HG02763 (cell line): Measurements from ENCODE around the gene MESD.
A peak's percentile ranks its signal among the peaks of the same experiment; 100 is the strongest.

Experiments
- ATAC-seq: cut with Tn5 transposase; IDR thresholded peaks from one replicate; pipeline ENCODE4 v1.9.1; 2021; ENCODE audit warnings: mild to moderate bottlenecking, moderate library complexity; ENCODE audit not compliant: unreplicated experiment

Gene MESD

GRCh38 chr15:80989518-80990478 is at the start of gene MESD:
Gene MESD (minus strand): TSS chr15:80989819. CDS start chr15:80989791, 28 bp downstream.
- peak; percentile 98 for ATAC-seq

- ATAC-seq, result no peak
Observed at GRCh38 chr15:81038975-81039607, 49.5 kb upstream of the MESD start.

GRCh38 chr15:81037952-81038743 is 48.5 kb upstream of the MESD start:
- ATAC-seq, result no peak

GRCh38 chr15:81033508-81033907 is 43.9 kb upstream of the MESD start:
- ATAC-seq, result no peak

DNA sequence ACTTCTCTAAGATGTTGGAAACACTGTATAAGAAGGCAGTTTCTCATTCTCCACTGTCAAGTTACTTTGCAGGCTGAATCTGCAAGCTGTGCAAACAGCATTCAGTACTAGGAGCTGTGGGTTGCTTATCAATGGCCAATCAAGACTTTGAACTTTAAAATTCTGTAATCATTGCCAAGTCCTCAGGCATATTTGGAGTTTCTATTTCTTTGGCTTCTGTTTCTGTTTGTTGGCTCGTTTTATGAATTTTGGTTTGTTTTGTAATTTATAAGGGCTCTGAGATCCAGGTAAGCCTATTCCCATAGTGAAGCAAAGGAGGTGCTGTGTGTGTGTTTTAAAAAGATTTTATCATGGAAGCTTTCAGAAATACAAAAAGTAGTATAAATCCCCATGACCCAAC is 43.2 kb upstream of the MESD start:
- ATAC-seq, result no peak

DNA sequence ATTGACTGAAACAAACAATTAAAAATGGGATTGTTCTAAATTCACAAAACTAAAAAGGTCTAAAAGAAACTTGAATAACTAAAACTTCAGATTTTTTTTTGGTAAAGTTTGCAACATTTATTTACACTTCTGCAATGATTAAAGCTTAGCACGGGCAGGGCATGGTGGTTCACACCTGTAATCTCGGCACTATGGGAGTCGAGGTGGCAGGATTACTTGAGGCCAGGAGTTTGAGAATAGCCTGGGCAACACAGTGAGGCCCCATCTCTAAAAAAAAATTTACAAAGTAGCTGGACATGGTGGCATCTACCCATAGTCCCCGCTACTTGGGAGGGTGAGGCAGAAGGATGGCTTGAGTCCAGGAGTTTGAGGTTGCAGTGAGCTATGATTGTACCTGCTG is 42.7 kb upstream of the MESD start:
- ATAC-seq, result no peak

GRCh38 chr15:81031203-81031602 is 41.6 kb upstream of the MESD start:
- ATAC-seq, result no peak

DNA sequence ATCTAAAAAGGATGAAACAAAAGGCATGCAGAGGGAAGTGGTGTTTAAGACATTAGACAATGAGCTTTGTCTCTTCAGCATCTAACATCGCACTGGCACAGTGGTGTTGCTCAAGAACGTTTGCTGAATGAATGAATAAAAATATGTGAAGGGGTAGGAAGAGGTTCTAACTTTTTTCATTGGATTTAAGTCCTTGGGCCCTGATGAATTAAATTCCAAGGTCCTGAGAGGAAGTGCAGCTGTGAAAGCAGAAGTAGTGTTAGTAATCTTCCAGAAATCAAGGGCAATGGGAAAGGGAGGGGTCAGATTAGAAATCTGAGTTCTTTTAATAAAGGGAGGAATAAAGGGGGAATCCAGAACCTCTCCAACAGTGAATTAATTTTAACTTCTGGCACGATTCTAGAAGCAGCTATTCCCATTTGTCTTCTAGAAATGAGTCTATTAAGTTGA is 40.7 kb upstream of the MESD start:
- ATAC-seq, result no peak

- no peak for ATAC-seq
Observed at GRCh38 chr15:81029414-81030300, 40.0 kb upstream of the MESD start.

- ATAC-seq, result no peak
Observed at GRCh38 chr15:81026836-81027599, 37.4 kb upstream of the MESD start.

DNA sequence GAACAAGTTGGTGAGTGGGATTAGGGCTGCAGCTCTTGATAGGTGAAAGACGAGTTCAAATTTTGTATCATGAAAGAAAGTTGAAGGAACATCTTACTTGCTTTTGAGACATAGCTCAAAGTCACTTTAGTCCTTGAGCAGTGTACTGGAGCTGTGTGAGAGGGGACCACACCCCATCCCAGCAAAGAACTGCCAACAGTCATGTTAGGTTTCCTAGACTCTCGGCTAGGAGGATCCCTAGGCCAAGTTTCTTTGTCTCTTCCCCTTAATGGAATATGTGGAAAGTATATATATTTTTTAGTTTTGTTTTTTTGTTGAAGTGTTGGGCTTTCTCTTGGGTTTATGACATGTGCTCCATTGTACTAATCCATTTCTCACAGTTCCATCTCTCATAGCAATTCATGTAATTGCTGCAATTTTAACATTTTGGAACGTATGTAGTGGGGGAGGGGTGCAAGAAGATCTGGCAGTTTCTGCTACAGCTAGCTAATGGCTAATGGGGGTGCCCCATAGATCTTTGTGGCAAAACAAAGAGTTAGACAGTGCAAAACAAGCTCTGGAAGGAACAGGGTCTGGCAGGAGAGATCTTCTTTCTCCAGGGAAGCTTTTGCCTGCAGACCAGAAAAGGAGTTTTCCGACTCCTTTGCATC is 36.2 kb upstream of the MESD start:
- no peak for ATAC-seq

- ATAC-seq, result no peak
Observed at GRCh38 chr15:81024936-81025335, 35.3 kb upstream of the MESD start.

- no peak for ATAC-seq
Observed at GRCh38 chr15:81024265-81024872, 34.8 kb upstream of the MESD start.

GRCh38 chr15:81023483-81024264 is 34.1 kb upstream of the MESD start:
- peak; percentile 81 for ATAC-seq

GRCh38 chr15:81021321-81021720 is 31.7 kb upstream of the MESD start:
- ATAC-seq, result no peak

DNA sequence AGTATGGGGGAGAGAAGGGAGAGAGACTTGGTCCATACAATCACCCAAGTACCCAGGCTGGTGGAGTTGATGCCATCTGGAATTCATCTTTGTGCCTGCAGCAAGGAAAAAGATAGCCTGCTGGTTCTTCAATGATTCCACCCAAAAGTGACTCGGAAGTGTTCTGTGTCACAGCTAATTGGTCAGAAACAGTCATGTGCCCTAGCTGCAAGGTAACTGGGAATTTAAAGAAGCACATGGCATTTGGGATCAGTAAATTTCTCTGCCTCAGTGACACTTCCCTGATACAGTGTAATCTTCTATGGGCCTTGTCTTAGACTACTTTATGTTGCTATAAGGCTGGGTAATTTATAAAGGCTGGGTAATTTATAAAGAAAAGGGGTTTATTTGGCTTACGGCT is 28.6 kb upstream of the MESD start:
- no peak for ATAC-seq

DNA sequence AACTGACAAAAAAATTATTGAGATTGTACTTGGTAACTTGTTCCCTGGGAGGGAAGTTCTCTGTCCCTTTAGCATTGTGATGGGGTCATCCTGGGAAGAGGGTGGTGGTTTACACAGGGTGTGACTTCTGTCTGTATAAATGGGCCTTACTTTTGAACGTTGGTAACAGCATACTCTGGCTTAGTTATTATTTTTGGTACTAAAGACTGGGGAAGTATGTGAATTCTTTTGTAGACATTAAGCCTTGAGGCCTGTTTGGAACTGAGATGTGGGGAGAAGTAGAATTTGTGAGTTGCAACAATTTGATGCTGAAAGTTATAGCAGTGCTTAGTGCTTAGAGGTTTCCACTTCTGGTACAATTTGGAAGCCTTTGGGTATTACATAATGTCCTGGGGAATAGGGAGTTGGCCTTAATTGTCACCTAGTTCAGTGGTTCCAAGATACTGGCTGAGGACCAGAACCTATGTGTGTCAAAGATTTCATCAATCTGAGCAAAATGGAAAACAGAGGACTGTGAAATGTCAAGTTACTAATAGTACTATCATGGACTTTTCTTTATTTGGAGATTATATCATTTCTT is 27.0 kb upstream of the MESD start:
- no peak for ATAC-seq
